Mesendoderm (in vitro differentiated cells): ENCODE data around the gene ATXN10.

Experiments
- DNase-seq: peaks from one replicate; pipeline ENCODE4 v3.0.0; 2013
- H2AK5ac ChIP-seq: 2 replicates; pipeline ENCODE4 v1.6.1; 2013; ENCODE audit warnings: low read length, inconsistent platforms
- H2BK120ac ChIP-seq: 2 replicates; pipeline ENCODE4 v1.6.1; 2013; ENCODE audit warnings: low read depth, mild to moderate bottlenecking, low read length, moderate library complexity, mixed read lengths
- H2BK15ac ChIP-seq: replicated peaks from 2 replicates; pipeline ENCODE4 v1.6.1; 2013; ENCODE audit warnings: low read depth, mild to moderate bottlenecking, moderate library complexity
- H2BK5ac ChIP-seq: 2 replicates; pipeline ENCODE4 v1.6.1; 2013; ENCODE audit warnings: low read length, inconsistent platforms
- H3K18ac ChIP-seq: 2 replicates; pipeline ENCODE4 v1.6.1; 2013; ENCODE audit warnings: mild to moderate bottlenecking, low read length, mixed read lengths
- H3K23ac ChIP-seq: one replicate; pipeline ENCODE4 v1.6.1; 2013; ENCODE audit warnings: low read length
- H3K27ac ChIP-seq: 2 replicates; pipeline ENCODE4 v1.5.1; 2013; ENCODE audit warnings: low read depth, mild to moderate bottlenecking, inconsistent platforms, low read length, moderate library complexity
- H3K27me3 ChIP-seq: 2 replicates; pipeline ENCODE4 v1.6.1; 2013; ENCODE audit warnings: low read length, control low read depth, mild to moderate bottlenecking, inconsistent platforms; ENCODE audit not compliant: insufficient read depth, poor library complexity
- H3K36me3 ChIP-seq: 2 replicates; pipeline ENCODE4 v1.6.1; 2013; ENCODE audit warnings: low read length, inconsistent platforms; ENCODE audit not compliant: control insufficient read depth, insufficient read depth
- H3K4ac ChIP-seq: one replicate; pipeline ENCODE4 v1.6.1; 2013; ENCODE audit warnings: low read depth, mild to moderate bottlenecking, low read length, moderate library complexity
- H3K4me1 ChIP-seq: 2 replicates; pipeline ENCODE4 v1.6.1; 2013; ENCODE audit warnings: low read depth, low read length, inconsistent platforms; ENCODE audit not compliant: control insufficient read depth
- H3K4me2 ChIP-seq: 2 replicates; pipeline ENCODE4 v1.6.1; 2013; ENCODE audit warnings: low read length
- H3K4me3 ChIP-seq: 2 replicates; pipeline ENCODE4 v1.5.1; 2013; ENCODE audit warnings: mild to moderate bottlenecking, low read length
- H3K56ac ChIP-seq: one replicate; pipeline ENCODE4 v1.6.1; 2013; ENCODE audit warnings: low read length
- H3K79me1 ChIP-seq: 2 replicates; pipeline ENCODE4 v1.6.1; 2013; ENCODE audit warnings: low read length, inconsistent platforms
- H3K79me2 ChIP-seq: 2 replicates; pipeline ENCODE4 v1.6.1; 2013; ENCODE audit warnings: mild to moderate bottlenecking, low read length; ENCODE audit not compliant: control insufficient read depth, insufficient read depth
- H3K9ac ChIP-seq: 2 replicates; pipeline ENCODE4 v1.6.1; 2013; ENCODE audit warnings: low read length, inconsistent platforms
- H4K5ac ChIP-seq: one replicate; pipeline ENCODE4 v1.6.1; 2013; ENCODE audit warnings: low read length
- H4K8ac ChIP-seq: one replicate; pipeline ENCODE4 v1.6.1; 2013; ENCODE audit warnings: low read depth, mild to moderate bottlenecking, control low read depth, low read length, moderate library complexity
- WGBS: extraction: QIAGEN DNeasy Blood & Tissue Kit; methylation state at CpG from one replicate; pipeline ENCODE4 v1.1.7; 2013; ENCODE audit warnings: low lambda C conversion rate, missing lambda C conversion rate; ENCODE audit not compliant: insufficient coverage; ENCODE audit errors: extremely low coverage; 5-methylcytosine and 5-hydroxymethylcytosine counted together

The ATXN10 gene

DNA sequence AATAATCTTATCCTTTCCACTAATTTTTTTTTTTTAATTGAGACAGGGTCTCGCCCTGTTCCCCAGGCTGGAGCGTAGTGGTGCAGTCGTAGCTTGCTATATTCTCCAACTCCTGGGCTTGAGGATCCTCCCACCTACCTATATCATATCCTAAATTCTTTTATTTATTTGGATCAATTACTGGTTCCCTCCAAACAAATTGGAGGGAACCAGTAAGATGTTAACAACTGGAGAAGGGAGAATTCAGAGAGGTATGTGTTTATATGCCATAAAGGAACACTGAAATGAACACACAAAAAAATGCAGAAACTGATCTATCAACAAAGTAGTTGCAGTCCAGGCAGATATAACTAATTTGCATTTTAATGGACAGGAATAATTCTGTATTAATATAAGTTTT is 63.6 kb downstream of the ATXN10 start:
- Histone ChIP-seq H3K23ac (no peak overlapping the region), H3K9ac (no peak overlapping the region), H3K18ac (no peak overlapping the region), H3K56ac (no peak overlapping the region), H3K4me3 (no peak overlapping the region), H3K79me2 (no peaks in the 10 kb centered on the region), H2BK5ac (no peak overlapping the region), H3K79me1 (peaks cover 8% of the 10 kb centered on the region), H4K8ac (no peak overlapping the region), H3K4me1 (peaks cover 2% of the 10 kb centered on the region), H3K4me2 (no peak overlapping the region), H3K36me3 (peaks cover 3% of the 10 kb centered on the region), H2BK120ac (no peak overlapping the region), H3K27ac (no peak overlapping the region), H3K27me3 (no peaks in the 10 kb centered on the region), H4K5ac (no peak overlapping the region), H2AK5ac (no peak overlapping the region), H2BK15ac (no peak overlapping the region), H3K4ac (no peak overlapping the region)
- no peak for DNase-seq
- no CpG with 5 or more reads among the region's 3 CpGs for WGBS

DNA sequence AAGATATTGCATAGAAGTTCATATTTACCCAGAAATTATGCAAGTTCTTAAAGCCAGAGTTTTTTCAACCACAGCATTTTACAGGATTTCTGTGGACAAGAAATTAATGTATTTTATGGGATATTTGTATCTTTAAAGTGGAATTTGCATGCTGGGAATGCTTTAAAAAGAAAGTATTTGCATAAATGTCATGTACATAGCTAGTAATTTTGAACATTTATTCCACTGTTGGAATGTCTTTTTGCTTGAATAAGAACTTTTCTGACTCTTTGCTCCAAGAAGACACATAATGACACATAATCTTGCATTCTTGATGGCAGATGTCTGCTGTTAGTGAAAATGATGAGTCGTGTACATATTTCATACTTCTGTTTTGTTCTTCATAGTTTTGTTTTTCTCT is 66.6 kb downstream of the ATXN10 start:
- Histone ChIP-seq H3K27me3 (no peaks in the 10 kb centered on the region), H3K27ac (no peak overlapping the region), H3K4me2 (no peak overlapping the region), H3K4ac (no peak overlapping the region), H2BK15ac (no peak overlapping the region), H3K36me3 (peaks cover 4% of the 10 kb centered on the region), H3K56ac (no peak overlapping the region), H3K4me3 (no peak overlapping the region), H3K79me2 (no peaks in the 10 kb centered on the region), H3K18ac (no peak overlapping the region), H2BK120ac (no peak overlapping the region), H3K79me1 (peaks cover 7% of the 10 kb centered on the region), H4K8ac (no peak overlapping the region), H3K9ac (no peak overlapping the region), H3K4me1 (no peaks in the 10 kb centered on the region), H3K23ac (no peak overlapping the region), H2BK5ac (no peak overlapping the region), H4K5ac (no peak overlapping the region), H2AK5ac (no peak overlapping the region)
- WGBS = no CpG with 5 or more reads among the region's 1 CpG
- no peak for DNase-seq

DNA sequence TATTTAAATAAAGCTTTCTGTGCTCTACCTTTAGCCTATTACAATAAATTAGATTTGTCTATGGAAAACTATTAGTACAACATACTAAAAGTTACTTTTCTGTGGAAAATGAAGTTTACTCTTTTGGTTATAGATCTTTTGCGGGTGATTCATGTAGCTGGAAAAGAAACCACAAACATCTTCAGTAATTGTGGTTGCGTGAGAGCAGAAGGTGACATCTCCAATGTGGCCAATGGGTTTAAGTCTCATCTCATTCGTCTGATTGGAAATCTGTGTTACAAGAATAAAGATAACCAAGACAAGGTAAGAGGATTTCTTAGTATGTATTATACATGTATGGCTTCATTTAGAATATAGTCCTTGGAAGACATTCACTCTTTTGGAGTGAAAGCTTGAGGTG is 68.6 kb downstream of the ATXN10 start:
- H3K27me3 ChIP-seq = no peaks in the 10 kb centered on the region
- H3K23ac ChIP-seq = no peak overlapping the region
- no peak overlapping the region for H3K9ac ChIP-seq
- H3K4me2 ChIP-seq = no peak overlapping the region
- H3K36me3 ChIP-seq = peaks cover 4% of the 10 kb centered on the region
- no peak overlapping the region for H2BK15ac ChIP-seq
- no peak overlapping the region for H2BK120ac ChIP-seq
- no peaks in the 10 kb centered on the region for H3K79me2 ChIP-seq
- no peak overlapping the region for H3K18ac ChIP-seq
- no peak overlapping the region for H3K4me3 ChIP-seq
- peaks cover 13% of the 10 kb centered on the region for H3K79me1 ChIP-seq
- H2BK5ac ChIP-seq = no peak overlapping the region
- no peak overlapping the region for H2AK5ac ChIP-seq
- no peak overlapping the region for H3K56ac ChIP-seq
- no peak overlapping the region for H3K4ac ChIP-seq
- DNase-seq = no peak
- no peaks in the 10 kb centered on the region for H3K4me1 ChIP-seq
- no peak overlapping the region for H4K5ac ChIP-seq
- no peak overlapping the region for H4K8ac ChIP-seq
- WGBS = no CpG with 5 or more reads among the region's 3 CpGs
- H3K27ac ChIP-seq = no peak overlapping the region

DNA sequence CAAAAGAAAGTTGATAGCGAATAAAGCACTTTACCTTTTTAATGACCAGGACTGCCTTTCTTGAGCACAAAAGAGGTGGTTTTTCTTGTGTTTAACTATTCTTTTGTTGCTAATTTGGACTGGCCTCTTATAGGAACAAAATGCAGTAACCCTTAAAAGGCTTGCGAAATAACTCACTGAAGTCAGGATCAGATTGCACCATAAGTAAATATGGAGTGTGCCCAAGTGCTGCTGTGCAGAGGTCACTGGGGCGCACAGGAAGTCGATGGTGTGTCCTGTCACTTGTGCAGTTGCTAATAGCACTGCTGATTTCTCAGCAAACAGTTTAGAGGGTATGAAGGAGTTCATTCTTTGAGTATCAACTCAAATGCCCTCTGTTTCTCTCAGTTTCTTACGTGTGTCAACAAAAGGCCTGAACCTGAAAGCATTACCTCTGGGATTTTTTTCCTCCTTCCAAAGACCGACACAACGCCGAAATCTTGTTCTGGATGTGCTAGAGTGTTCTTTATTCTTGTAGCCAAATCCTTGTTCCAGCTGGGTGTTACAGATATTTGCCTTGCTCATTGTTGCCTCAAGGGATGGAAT is 71.3 kb downstream of the ATXN10 start:
- H2BK5ac ChIP-seq = no peak overlapping the region
- H3K4ac ChIP-seq = no peak overlapping the region
- DNase-seq = no peak
- no peak overlapping the region for H4K8ac ChIP-seq
- no peak overlapping the region for H3K56ac ChIP-seq
- H3K4me1 ChIP-seq = no peaks in the 10 kb centered on the region
- no peak overlapping the region for H3K27ac ChIP-seq
- H3K79me2 ChIP-seq = peaks cover 1% of the 10 kb centered on the region
- H2BK15ac ChIP-seq = no peak overlapping the region
- no peaks in the 10 kb centered on the region for H3K27me3 ChIP-seq
- H3K18ac ChIP-seq = no peak overlapping the region
- H3K9ac ChIP-seq = no peak overlapping the region
- H2BK120ac ChIP-seq = no peak overlapping the region
- H3K79me1 ChIP-seq = peaks cover 12% of the 10 kb centered on the region
- peaks cover 4% of the 10 kb centered on the region for H3K36me3 ChIP-seq
- no peak overlapping the region for H2AK5ac ChIP-seq
- no CpG with 5 or more reads among the region's 8 CpGs for WGBS
- H3K4me2 ChIP-seq = no peak overlapping the region
- no peak overlapping the region for H3K23ac ChIP-seq
- H4K5ac ChIP-seq = no peak overlapping the region
- H3K4me3 ChIP-seq = no peak overlapping the region

DNA sequence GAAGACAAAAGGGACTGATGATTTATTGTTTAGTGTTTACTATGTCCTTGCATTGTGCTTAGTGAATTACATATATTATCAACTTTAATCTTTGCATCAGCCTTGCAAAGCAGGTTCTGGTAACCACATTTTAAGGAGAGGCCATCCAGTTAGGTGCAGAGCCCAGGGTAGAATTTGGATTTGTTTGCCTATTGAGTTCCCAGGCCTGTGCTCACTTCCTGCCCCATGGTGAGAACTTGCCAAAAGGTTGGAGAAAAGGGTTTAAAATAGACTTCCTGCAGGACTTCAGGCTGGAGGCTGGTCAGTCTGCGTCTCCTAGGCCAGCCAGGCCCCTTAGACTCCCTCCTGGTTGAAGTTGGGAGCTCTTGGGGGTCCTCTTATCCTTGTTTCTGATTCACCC is 72.1 kb downstream of the ATXN10 start:
- Histone ChIP-seq H3K36me3 (peaks cover 4% of the 10 kb centered on the region), H3K9ac (no peak overlapping the region), H3K27me3 (no peaks in the 10 kb centered on the region), H3K56ac (no peak overlapping the region), H3K27ac (no peak overlapping the region), H2BK15ac (no peak overlapping the region), H2BK5ac (no peak overlapping the region), H3K79me1 (peaks cover 12% of the 10 kb centered on the region), H2BK120ac (no peak overlapping the region), H3K4ac (no peak overlapping the region), H3K79me2 (peaks cover 1% of the 10 kb centered on the region), H4K8ac (no peak overlapping the region), H3K18ac (no peak overlapping the region), H2AK5ac (no peak overlapping the region), H3K4me2 (no peak overlapping the region), H3K4me1 (no peaks in the 10 kb centered on the region), H3K4me3 (no peak overlapping the region), H4K5ac (no peak overlapping the region), H3K23ac (no peak overlapping the region)
- WGBS = no CpG with 5 or more reads among the region's 1 CpG
- DNase-seq = no peak

DNA sequence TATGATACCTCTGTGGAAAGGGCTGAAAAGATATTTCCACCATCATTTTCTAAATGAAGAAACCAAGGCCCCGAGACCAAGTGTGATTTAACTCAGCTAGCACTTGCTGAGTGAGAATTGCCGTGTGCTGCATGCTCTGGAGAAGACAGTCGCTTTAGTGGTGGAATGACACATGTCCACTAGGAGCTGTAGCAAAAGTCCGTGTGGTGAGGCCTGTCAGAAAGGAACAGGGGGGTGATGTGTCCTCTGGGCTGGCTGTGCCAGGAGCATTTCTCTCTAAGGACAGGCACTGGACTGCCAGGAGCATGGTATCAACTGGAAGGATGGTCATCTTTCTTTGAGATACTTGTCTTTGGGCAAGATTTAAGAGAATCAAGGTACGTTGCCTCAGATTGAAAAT is 72.8 kb downstream of the ATXN10 start:
- H2AK5ac ChIP-seq = no peak overlapping the region
- H2BK5ac ChIP-seq = no peak overlapping the region
- H3K79me1 ChIP-seq = peaks cover 14% of the 10 kb centered on the region
- no peak overlapping the region for H3K23ac ChIP-seq
- no peak overlapping the region for H2BK120ac ChIP-seq
- H3K4me1 ChIP-seq = no peaks in the 10 kb centered on the region
- H3K4me2 ChIP-seq = no peak overlapping the region
- WGBS = no CpG with 5 or more reads among the region's 5 CpGs
- no peak for DNase-seq
- H3K27ac ChIP-seq = no peak overlapping the region
- H3K36me3 ChIP-seq = peaks cover 7% of the 10 kb centered on the region
- peaks cover 1% of the 10 kb centered on the region for H3K79me2 ChIP-seq
- no peak overlapping the region for H3K56ac ChIP-seq
- H2BK15ac ChIP-seq = no peak overlapping the region
- H3K9ac ChIP-seq = no peak overlapping the region
- H3K27me3 ChIP-seq = no peaks in the 10 kb centered on the region
- no peak overlapping the region for H3K4me3 ChIP-seq
- no peak overlapping the region for H3K18ac ChIP-seq
- H3K4ac ChIP-seq = no peak overlapping the region
- no peak overlapping the region for H4K5ac ChIP-seq
- no peak overlapping the region for H4K8ac ChIP-seq
